DOHH2 (cell line): Measurements from ENCODE around the gene ARRDC4.

Source experiments
- H3F3A ChIP-seq: fragments of 200-600 bp; sonication (generic), shearing (Covaris generic); 2 replicates; pipeline ENCODE4 v1.6.0; 2016; ENCODE audit warnings: antibody characterized with exemption, mild to moderate bottlenecking; ENCODE audit not compliant: control insufficient read depth, insufficient read depth
- H3K27ac ChIP-seq: fragments of 200-600 bp; sonication (generic); 2 replicates; pipeline ENCODE4 v1.5.1; 2014; ENCODE audit warnings: low read depth, mild to moderate bottlenecking, low read length, moderate library complexity
- H3K27me3 ChIP-seq: fragments of 200-600 bp; sonication (generic); 2 replicates; pipeline ENCODE4 v1.6.1; 2014; ENCODE audit warnings: mild to moderate bottlenecking, low read length, mixed read lengths; ENCODE audit not compliant: control insufficient read depth
- H3K36me3 ChIP-seq: fragments of 200-600 bp; sonication (generic); 2 replicates; pipeline ENCODE4 v1.6.1; 2014; ENCODE audit warnings: mild to moderate bottlenecking, low read length, moderate library complexity, mixed read lengths; ENCODE audit not compliant: control insufficient read depth
- H3K4me1 ChIP-seq: fragments of 200-600 bp; sonication (generic); 2 replicates; pipeline ENCODE4 v1.6.1; 2014; ENCODE audit warnings: mild to moderate bottlenecking, low read length, mixed read lengths; ENCODE audit not compliant: control insufficient read depth
- H3K4me2 ChIP-seq: fragments of 200-600 bp; sonication (generic); 2 replicates; pipeline ENCODE4 v1.6.0; 2014; ENCODE audit warnings: mild to moderate bottlenecking, low read length, moderate library complexity
- H3K4me3 ChIP-seq: fragments of 200-600 bp; sonication (generic); 2 replicates; pipeline ENCODE4 v1.5.1; 2014; ENCODE audit warnings: mild to moderate bottlenecking, low read length, mixed read lengths
- H3K79me2 ChIP-seq: fragments of 200-600 bp; sonication (generic); 2 replicates; pipeline ENCODE4 v1.6.1; 2014; ENCODE audit warnings: mild to moderate bottlenecking, low read length, mixed read lengths; ENCODE audit not compliant: control insufficient read depth
- H3K9me2 ChIP-seq: fragments of 200-600 bp; sonication (generic); replicated peaks from 2 replicates; pipeline ENCODE4 v1.6.1; 2014; ENCODE audit warnings: mild to moderate bottlenecking, low read length, mixed read lengths; ENCODE audit not compliant: control insufficient read depth
- H3K9me3 ChIP-seq: fragments of 200-600 bp; sonication (generic); 2 replicates; pipeline ENCODE4 v1.6.1; 2014; ENCODE audit warnings: antibody characterized with exemption, low read length, mixed read lengths; ENCODE audit not compliant: control insufficient read depth, insufficient read depth
- H4K20me1 ChIP-seq: fragments of 200-600 bp; sonication (generic); 2 replicates; pipeline ENCODE4 v1.6.0; 2014; ENCODE audit warnings: low read depth, mild to moderate bottlenecking, antibody characterized with exemption, low read length, moderate library complexity; ENCODE audit not compliant: control insufficient read depth, insufficient read depth
- EZH2phosphoT487 ChIP-seq: fragments of 200-600 bp; sonication (generic); IDR thresholded peaks from 2 replicates; pipeline ENCODE4 v1.6.1; 2017; ENCODE audit warnings: borderline replicate concordance, mild to moderate bottlenecking, antibody characterized with exemption, low read length, moderate library complexity, mixed read lengths
- TF ChIP-seq, protein P1 (sequence below): fragments of 200-600 bp; sonication (generic); IDR thresholded peaks from one replicate; pipeline ENCODE4 v1.5.1; 2014; ENCODE audit warnings: antibody characterized with exemption, mild to moderate bottlenecking, low read depth, low read length; ENCODE audit not compliant: poor library complexity, severe bottlenecking

ARRDC4 gene

DNA sequence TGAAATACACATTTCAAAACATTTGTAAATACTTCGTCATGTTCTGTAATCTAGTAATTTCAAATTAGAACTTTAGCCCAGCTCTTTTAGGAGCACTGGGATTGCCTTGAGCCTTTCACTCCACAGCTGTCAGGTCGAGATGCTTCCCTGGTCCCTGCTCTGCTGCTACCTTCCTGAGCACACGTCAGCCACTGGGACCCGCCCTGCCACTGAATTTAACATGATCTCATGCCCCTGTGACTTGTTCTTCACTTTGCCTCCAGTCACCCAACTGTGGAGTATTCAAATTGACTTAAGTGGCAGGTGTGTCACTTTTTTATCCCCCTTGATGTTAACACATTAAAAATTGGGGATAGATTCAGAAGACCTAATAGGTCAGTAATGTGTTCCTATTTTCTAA, 3.3 kb downstream of the ARRDC4 start:
- Histone ChIP-seq H3K4me3 (no peak overlapping the region), H4K20me1 (no peaks in the 10 kb centered on the region), H3K4me2 (no peak overlapping the region), H3K9me2 (no peaks in the 10 kb centered on the region), H3K9me3 (no peaks in the 10 kb centered on the region; the same call in 1 of the 2 replicates), H3K79me2 (no peaks in the 10 kb centered on the region), H3F3A (no peaks in the 10 kb centered on the region), H3K27ac (no peak overlapping the region), H3K36me3 (no peaks in the 10 kb centered on the region), H3K27me3 (no peaks in the 10 kb centered on the region), H3K4me1 (no peaks in the 10 kb centered on the region)
- TF ChIP-seq EZH2phosphoT487 = no peak
- TF ChIP-seq, protein P1, sequence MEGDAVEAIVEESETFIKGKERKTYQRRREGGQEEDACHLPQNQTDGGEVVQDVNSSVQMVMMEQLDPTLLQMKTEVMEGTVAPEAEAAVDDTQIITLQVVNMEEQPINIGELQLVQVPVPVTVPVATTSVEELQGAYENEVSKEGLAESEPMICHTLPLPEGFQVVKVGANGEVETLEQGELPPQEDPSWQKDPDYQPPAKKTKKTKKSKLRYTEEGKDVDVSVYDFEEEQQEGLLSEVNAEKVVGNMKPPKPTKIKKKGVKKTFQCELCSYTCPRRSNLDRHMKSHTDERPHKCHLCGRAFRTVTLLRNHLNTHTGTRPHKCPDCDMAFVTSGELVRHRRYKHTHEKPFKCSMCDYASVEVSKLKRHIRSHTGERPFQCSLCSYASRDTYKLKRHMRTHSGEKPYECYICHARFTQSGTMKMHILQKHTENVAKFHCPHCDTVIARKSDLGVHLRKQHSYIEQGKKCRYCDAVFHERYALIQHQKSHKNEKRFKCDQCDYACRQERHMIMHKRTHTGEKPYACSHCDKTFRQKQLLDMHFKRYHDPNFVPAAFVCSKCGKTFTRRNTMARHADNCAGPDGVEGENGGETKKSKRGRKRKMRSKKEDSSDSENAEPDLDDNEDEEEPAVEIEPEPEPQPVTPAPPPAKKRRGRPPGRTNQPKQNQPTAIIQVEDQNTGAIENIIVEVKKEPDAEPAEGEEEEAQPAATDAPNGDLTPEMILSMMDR = no peak

- Histone ChIP-seq H3K36me3 (no peaks in the 10 kb centered on the region), H3K4me2 (no peak overlapping the region)
Observed at GRCh38 chr15:97966246-97966645, 5.7 kb downstream of the ARRDC4 start.

DNA sequence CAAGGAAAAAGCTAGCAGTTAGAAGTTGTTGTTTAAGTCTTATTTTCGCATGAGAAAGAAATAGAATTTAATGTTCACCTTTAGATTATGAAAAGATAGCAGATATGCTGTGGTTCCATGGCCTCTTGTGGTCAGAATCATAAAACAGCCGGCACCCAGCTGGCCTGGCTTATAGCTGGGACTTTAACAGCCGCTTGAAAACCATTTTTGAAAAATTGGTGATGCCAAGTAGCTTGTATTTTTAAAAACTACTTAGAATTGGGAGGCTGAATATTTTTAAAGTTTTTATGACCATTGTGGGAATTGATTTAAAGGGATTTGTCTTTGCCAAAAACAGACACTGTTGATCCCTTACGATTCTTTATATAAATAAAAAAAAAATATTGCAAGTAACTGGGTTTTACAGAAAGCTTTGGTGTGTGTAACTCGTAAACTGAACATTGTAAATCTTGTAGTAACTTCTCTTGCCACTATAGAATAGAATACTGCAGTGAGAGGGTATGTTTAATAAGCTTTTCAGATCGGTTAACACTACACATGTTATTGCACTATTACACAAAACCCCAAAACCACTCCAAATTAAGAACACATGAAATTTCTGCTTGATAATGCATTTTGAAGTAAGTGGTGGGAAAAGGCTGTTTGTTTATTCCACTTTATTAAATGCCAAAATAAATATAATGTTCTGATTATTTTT, 6.6 kb downstream of the ARRDC4 start:
- Histone ChIP-seq H3K4me2 (no peak overlapping the region), H4K20me1 (no peaks in the 10 kb centered on the region), H3K27me3 (no peaks in the 10 kb centered on the region), H3F3A (no peaks in the 10 kb centered on the region), H3K4me1 (no peaks in the 10 kb centered on the region), H3K9me2 (no peaks in the 10 kb centered on the region), H3K4me3 (no peak overlapping the region), H3K79me2 (no peaks in the 10 kb centered on the region), H3K36me3 (no peaks in the 10 kb centered on the region), H3K27ac (no peak overlapping the region), H3K9me3 (no peaks in the 10 kb centered on the region)
- TF ChIP-seq EZH2phosphoT487 = no peak
- TF ChIP-seq, protein P1 = no peak

More at GRCh38 chr15:97966246-97966645, 5.7 kb downstream of the ARRDC4 start:
- H3K4me1 ChIP-seq = no peaks in the 10 kb centered on the region
- H3K27ac ChIP-seq = no peak overlapping the region
- H3K4me3 ChIP-seq = no peak overlapping the region
- no peaks in the 10 kb centered on the region for H3K79me2 ChIP-seq
- H3K9me2 ChIP-seq = no peaks in the 10 kb centered on the region
- H3K27me3 ChIP-seq = no peaks in the 10 kb centered on the region
- H4K20me1 ChIP-seq = no peaks in the 10 kb centered on the region
- no peak for TF ChIP-seq EZH2phosphoT487
- TF ChIP-seq, protein P1 = no peak
- H3F3A ChIP-seq = no peaks in the 10 kb centered on the region
- H3K9me3 ChIP-seq = no peaks in the 10 kb centered on the region
